M059J (cell line): ENCODE results near the gene PUM1. TPM values are rescaled to one million over a fixed set of nuclear protein-coding genes. Genes with fewer than 3 reads are reported as not detected.

ENCODE experiments used
- DNase-seq: peaks from one replicate; pipeline ENCODE4 v3.0.0-alpha.2; 2012; ENCODE audit warnings: low read depth
- total RNA-seq: library from RNA; depleted of rRNA; stranded (reverse); fragments of >200 nt; shearing (Covaris generic); gene quantifications from 2 replicates; pipeline ENCODE4 v1.2.3, GENCODE V29; 2014

The PUM1 gene
- total RNA-seq, 1 experiment from 2014 or later = 60.2 TPM

DNA sequence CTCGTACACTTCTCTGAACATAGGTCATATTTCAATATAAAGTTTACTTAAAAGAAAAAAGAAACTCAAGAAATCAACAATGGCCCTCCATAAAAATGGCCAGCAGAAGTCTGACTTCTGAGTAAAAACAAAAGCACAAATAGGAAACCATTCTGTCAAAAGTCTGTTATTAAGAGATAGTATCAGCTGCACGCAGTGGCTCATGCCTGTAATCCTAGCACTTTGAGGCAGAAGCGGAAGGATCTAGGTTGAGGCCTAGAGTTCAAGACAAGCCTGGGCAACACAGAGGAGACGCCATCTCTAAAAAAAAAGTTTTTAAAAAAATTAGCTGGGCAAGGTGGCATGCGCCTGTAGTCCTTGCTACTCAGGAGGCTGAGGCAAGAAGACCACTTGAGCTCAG lies 67.3 kb downstream of the PUM1 start:
- DNase-seq = no peak

DNA sequence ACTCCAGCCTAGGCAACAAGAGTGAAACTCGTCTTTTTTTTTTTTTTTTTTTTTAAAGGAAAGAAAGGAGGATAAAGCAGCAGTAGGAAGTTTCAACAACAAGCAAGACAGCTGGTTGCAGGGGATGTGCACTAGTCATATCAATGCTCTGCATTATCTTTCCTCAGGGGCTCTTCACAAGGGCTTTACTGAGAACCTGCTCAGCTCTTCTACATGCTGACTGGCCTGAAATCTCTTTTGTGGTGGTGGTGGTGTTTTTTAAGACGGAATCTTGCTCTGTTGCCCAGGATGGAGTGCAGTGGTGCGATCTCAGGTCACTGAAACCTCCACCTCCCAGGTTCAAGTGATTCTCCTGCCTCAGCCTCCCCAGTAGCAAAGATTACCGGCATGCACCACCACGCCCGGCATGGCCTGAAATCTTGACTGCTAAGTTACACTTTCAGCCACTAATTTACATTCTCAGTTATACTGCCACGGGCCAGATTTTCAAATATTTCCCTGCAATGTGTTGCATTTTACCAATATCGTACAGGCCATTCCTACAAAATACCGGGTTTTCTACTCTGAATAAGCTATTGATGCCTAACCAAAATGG lies 68.0 kb downstream of the PUM1 start:
- DNase-seq = no peak

DNA sequence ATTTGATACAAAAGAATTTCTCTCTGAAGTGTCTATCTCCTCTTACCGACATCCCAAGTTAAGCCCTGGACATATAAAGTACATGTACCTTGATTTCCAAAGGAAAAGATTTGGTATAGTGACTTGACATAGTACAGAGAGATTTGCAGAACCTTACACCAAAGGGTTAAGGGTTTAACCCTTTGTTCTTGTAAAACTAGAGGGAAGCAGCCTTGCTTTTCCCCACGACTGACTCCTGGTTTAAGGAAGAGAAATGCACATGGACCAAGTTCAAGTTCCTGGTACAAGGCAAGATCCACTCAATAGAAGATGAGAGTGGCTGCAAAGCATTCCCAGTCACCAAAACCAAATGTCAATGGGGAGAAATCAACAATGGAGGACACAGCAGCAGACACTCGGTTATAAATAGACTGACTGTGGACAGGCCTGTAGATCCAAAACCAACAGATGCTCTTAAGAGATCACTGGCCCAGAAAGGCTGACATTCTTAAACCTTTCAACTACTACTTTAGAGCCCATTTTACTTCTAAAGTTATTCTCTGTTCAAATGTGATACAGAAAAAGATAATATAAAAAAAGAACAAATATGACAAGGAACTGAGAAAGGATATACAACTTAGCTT lies 69.4 kb downstream of the PUM1 start:
- DNase-seq = no peak

DNA sequence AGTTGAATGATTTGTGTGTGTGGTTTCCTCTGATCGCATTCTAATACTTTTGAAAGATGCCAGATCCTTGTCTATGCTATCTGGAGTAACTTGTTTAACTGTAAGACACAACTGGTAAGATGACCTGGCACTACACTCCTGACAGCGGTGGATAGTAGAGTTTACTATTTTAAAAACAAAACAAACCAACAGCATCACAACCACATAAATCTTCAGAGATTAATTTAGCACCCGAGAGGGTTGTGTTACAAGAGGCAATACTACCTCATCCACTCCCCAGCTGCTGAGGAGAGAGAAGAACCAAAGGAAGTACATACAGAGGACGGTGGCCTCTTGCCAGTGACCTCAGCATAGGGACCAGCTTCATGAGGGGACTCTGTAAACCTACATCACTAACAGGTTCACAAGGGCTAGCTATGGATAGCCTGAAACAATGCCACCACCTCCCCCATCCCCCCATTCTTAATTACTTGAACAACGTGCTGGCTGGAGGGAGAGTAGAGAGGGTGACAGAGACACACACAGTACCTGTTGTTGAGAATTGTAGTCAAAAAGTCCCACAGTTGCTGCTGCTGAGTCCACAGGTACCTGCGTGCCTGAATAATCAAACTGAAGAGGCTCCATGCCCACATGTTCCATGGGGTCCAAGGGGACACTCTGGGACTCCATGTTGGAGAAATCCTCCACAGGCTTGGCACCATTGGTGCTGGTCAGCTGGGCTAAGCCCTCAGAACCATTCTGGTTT lies 73.5 kb downstream of the PUM1 start:
- no peak for DNase-seq

DNA sequence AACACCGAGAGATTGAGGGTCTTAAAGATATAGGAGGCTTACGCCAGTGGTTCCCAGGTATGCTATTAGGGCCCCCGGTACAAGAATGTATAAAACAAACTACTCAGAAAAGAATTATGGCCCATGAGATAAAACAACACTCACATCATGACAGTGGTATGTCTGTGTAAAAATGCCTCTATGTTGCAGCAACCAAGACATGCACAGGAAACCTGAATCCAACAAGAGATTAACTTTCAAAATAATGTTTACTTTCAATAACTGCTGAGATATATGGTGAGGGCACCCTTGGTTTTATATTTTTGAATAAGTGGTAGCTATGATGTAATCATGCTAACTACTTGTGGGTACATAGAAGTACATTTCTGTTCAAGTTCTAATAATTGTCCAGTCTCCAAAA lies 74.9 kb downstream of the PUM1 start:
- no peak for DNase-seq

DNA sequence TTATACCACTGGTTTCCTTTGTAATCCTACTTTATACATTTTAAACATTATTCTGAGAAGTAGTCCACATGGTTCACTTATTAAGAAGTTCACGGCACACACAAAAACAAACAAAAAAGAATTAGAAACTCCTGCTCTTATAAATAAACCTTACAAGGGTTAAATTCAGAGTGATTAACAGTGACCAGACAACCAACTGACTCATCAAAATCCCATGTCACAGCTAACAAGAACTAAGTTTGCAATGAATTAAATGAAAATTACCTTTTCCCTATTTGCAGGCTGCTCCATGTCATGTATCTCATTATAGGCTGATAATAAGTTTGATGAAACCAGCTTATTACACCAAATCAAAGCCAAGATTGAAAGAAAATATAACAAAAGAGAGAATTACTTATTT lies 77.5 kb downstream of the PUM1 start:
- peak; percentile 18 for DNase-seq

DNA sequence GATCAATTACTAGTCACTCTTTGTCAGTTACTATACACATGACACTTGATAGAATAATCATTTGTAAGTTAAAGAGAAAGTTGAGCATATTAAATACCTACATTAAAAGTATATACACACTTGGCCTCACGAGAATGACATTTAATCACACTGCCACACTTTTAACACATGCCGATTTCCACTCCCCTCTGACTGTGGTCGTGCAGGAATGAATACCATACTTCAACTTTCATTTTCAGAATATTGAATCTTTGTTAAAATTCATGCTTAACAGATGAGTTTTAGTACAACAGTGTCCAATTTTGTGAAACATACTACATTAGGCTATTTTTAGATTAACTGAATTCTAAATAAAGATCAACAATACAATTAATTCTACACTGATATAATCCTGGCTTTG lies 78.8 kb downstream of the PUM1 start:
- no peak for DNase-seq

DNA sequence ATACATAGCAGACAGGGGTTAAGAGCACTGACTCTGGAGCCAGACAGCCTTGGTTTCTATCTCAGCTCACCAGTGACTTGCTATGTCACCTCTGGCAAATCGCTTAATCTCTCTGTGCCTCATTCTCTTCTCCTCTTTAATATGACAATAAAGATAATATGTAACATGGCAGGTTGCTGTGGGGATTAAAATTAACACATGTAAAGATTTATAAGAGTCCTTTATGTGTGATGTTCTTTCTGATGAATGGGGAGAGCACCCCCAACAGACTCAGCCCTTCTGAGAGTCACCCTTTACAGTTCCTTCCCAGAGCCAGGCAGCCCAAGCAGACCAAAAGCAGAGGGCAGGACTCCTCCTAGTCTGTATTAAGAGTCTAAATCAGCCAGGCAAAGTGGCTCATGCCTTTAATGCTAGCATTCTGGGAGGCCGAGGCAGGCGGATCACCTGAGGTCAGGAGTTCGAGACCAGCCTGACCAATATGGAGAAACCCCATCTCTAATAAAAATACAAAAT lies 80.5 kb downstream of the PUM1 start:
- no peak for DNase-seq

DNA sequence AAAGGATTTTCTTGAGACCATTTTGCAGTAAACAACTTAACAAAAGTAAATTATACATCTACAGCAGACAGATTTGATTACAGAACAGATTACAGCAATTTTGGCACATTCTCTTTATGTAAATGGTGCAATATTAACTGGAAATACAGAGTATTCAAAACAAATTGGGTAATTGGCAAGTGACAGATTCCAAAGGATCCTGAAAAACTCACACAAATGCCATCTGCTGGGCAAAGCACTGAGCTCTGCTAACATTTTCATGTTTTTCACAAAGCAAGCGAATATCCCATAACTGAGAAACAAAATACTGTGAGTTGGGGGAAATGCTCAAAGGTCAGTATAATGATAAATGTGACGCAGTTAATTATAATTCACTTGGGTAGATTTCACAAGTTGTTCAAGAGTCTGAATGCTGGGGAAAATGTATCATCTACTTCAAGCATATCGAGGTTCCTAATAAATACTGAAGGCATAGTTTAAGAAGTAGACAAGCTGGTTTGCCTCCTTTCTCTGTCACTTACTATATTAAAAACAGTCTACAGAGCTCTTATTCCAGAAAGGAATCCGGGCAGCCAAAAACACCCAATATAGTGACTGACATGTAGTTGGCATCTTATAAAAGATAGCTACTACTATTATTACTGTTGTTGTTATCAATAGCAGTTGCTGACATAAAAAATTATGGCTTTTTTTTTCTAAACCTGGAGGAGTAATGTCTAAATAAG lies 81.2 kb downstream of the PUM1 start:
- no peak for DNase-seq

DNA sequence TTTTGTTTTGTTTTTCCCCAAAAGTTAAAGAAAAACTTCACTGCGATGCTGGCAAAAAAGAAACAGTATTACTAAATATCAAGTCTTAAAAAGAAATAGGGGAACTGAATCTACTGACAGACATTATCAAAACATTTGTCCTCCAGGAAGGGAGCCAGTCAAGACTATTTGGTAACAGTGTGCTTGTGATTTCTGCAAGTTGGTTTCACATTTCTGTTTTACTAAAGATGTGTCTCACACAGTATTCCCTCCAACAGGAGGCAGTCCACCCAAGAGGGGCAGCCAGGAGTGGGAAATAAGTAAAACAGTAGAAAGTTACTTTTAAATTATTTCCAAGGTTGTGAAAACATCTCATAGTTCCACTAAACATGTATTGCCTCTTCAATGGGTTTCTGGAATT lies 82.6 kb downstream of the PUM1 start:
- DNase-seq = no peak

DNA sequence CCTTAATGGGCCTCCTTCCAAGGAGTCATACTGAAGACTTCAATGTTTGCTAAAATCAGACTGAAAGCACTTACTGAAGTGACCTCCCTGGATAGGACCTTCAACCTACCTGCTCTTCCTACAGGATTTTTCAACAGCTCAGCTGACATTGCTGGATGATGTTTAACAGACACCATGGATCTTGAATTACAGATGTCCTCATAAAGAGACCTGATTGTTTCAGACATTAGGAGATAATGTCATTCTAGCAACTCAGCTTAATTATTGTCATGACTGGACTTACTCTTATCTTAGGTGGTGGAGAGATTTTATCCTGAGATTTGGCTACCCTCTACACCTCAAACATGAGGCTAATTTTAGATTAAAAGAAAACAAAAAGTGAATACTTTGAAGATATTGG lies 83.1 kb downstream of the PUM1 start:
- no peak for DNase-seq

DNA sequence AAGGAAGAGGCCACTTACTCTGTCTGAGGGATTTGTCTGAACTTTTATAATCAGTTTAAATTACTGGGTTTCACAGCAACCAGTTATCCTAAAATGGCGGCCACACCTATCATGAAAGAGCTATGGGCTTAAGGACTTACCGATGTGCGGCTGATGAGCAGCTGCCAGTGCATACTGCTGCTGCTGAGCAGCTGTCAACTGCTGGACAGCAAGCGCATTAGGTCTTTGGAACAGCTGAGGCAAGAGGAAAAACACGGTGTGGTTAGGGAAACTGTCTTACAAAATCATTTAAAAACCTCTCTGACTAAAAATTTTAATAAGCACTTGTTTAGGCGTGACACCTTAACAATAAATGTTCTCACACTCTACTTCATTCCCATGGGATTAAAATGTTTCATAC lies 84.3 kb downstream of the PUM1 start:
- DNase-seq = no peak

DNA sequence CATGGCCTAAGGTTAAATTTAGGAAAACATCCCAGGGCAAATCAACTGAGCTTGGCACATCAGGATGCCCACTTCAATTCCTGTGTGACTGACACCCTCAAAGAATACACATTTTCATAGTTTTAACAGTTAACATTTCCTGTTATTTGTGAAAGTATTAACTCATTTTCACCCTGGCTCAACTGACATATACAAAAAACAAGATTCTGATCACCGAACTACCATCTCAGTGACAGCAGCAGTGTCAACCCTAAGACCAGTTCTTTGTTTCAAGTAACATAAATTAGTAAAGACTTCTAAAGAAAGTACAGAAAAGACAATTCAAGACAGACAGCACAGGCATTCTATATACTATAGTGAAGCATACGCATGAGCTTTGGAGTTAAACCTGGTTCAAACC lies 88.0 kb downstream of the PUM1 start:
- no peak for DNase-seq

DNA sequence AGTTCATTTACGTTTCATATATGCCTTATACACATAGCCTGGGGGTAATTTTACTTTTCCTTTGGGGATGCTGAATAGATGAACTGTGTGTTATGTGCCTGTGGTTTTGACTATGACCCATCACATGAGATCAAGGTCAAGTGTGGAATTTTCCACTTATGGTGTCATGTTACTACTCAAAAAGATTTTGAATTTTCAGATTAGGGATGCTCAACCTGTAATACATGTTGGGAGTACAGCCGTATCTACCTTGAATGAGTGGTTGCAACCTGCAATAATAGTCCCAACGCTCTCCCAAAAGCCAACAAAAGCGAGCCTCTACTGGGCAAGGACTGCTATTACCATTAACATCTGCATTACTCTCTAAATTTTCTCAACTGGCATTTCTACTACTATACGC lies 88.4 kb downstream of the PUM1 start:
- peak; percentile 82 for DNase-seq

DNA sequence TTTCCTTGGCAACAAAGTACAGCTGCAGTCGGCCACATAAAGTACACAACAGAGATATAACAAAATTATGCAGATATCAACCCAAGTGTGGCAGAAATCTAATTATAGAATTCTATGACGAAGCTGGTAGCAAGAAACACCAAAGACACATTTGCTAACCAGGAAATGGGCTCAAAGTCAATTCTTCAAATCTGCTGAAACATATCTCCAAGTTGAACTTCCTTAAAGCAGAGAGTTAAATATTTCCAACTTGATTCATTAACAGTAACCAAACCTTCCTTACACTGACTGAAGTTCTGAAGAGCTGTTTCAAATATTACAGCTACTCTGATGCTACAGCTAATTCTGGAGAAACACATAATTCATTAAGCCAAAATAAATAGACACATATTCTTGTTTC lies 89.4 kb downstream of the PUM1 start:
- DNase-seq = peak; percentile 53

DNA sequence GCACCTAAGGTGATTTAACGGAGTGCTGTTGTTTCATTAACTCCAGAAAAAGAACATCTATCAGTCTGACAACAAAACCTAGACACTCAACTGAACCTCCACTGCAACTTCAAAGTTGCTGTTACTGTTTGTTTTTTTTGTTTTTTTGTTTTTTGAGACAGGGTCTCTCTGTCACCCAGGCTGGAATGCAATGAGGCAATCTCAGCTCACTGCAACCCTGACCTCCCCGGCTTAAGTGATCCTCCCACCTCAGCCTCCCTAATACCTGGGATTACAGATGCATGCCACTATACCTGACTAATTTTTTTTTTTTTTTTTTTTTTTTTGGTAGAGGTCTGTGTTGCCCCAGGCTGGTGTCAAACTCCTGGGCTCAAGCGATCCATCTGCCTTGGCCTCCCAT lies 90.3 kb downstream of the PUM1 start:
- DNase-seq = no peak

DNA sequence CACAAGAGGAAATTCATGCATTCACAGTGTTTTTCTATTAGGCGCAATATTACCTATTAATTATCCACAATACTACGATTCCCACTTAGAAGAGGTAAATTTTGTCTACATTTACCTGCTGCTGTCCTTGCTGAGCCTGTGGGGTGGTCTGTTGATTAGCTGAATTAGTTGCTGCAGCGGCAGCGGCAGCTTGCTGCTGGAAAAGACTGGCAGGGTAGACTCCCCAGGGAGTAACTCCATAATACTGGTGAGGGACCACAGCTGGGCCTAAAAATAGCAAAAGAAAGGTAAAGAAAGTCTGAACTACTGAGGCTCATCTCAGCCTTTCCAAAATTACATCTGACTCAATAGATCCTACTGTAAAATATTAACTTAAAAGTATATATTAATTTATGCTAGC lies 91.0 kb downstream of the PUM1 start:
- no peak for DNase-seq

DNA sequence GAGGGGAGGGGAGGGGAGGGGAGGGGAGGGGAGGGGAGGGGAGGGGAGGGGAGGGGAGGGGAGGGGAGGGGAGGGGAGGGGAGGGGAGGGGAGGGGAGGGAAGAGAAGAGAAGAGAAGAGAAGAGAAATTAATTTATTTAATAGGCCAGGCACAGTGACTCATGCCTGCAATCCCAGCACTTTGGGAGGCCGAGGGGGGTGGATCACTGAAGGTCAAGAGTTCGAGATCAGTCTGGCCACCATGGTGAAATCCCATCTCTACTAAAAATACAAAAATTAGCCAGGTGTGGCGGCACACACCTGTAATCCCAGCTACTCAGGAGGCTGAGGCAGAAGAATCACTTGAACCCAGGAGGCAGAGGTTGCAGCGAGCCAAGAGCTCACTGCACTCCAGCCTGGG lies 93.2 kb downstream of the PUM1 start:
- DNase-seq = peak; percentile 58

DNA sequence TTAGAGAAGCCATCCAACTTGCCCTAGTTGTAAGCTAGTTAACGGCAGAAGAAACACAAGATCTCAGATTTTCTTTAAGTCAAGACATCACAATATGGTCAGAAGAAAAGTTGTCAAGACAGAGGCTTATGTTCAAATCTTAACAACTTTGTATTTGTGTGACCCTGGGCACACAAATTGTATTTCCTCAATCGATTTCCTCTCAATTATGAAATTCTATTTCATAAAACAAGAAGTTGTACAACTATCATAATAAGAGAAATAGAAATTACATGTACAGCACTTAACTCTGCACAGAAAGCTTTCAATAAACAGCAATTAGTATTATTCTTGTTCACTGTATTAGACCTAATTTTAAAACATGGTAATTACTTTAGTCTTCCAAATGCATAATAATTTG lies 94.0 kb downstream of the PUM1 start:
- DNase-seq = no peak

DNA sequence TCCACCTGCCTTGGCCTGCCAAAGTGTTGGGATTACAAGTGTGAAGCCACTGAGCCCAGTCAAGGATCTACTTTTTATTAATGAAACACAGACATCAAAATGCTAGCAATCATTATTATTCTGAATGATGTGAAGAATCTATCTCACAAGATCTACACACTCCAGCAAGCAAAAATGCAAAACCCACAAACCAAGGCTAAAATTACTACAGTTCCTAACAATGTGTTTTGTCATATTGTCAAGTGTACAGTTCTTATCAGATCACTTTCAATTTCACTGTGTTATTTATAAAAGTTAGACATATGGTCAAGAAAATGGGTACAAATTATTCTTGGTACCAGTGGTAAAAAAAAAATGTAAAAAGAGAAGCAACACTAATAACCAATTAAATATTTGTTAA lies 95.6 kb downstream of the PUM1 start:
- no peak for DNase-seq

DNA sequence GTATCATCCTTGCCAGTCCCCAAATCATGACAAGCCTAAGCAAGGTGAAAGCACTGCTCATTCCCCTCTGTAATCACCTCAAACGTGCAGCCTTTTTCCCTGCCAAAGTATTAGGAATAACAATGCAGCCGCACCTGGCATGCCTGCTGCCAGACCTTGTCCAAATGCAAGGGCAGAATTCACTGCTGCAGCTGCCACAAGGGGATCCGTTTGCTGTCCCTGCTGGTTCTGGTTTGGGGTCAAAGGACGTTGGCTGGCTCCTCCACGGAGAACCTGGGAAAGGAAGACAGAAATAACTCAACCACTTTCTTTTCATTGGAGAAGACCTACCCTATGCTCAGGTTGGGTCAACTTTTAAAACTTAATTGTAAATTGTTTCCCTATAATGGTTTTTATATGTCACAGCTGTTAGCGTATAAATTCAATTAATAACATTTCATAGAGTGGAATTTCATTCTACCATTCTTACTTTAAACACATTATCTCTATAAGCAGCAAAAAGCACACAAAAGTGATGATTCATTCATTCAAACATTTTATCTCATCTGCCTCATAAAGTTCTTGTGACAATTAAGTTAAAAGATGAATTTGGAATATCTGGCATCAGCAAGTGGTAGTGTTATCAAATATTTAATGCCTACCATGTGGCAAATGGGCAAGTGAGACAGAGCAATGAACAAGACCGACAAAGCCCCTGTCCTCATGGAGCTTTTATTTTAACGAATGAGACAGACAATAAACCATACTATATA lies 97.1 kb downstream of the PUM1 start:
- DNase-seq = peak; percentile 26
